ENCODE data around the gene CACNA2D1.

The CACNA2D1 gene

DNA sequence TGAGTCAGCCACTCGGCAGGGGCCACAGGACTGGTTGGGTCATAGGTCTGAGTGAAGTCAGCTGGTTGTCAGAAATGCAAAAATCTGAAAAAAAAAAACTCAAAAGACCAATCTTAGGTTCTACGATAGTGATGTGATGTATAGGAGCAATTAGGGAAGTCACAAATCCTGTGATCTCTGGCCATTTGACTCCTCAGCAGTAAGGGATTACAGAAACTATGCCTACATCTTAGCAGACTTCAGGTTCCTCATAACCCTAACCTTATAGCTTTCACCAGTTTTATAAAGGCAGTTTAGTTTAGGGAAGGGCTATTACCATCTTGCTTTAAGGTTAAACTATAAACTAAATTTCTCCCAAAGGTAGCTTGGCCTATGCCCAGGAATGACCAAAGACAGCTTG is 510.6 kb downstream of the CACNA2D1 start:
- ATAC-seq: no peak

DNA sequence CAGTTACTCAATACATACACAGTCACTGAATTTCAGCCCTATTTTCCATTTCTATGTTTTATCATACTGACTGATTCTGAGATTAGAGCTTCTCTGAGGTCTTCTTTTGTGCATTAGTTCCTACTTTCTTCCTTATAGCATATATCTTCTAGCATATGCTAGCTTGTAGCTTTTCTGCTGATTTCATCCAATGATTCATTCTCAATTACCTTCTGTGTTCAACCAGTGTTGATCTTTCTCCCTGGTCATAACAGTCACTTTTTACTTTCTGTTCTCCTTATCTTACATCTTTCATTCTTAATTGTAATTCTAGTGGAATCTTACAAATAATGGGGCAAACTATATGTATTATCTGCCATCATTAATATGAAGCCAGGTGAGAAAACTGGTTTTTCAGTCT is 514.2 kb downstream of the CACNA2D1 start:
- no peak for ATAC-seq

GRCh38 chr7:81926154-81926553 is 517.4 kb downstream of the CACNA2D1 start:
- no peak for ATAC-seq

- ATAC-seq: no peak
Observed at GRCh38 chr7:81925530-81925929, 518.0 kb downstream of the CACNA2D1 start.

- no peak for ATAC-seq
Observed at GRCh38 chr7:81924494-81924893, 519.1 kb downstream of the CACNA2D1 start.

GRCh38 chr7:81919494-81919893 is 524.1 kb downstream of the CACNA2D1 start:
- ATAC-seq: no peak

DNA sequence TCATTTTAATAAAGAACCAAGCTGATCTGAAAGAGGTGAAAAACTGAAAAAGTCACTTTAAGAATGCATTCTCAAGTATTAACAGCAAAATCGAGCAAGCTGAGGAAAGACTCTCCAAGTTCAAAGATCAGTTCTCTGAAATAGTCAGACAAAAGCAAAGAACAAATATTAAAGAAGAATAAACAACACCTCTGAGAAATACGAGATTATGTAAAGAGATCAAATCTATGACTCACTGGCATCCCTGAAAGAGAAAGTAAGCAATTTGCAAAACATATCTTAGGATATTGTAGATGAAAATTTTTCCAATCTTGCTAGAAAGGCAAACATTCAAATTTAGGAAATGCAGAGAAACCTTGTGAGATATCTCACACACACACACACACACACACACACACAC is 535.4 kb downstream of the CACNA2D1 start:
- ATAC-seq: no peak

DNA sequence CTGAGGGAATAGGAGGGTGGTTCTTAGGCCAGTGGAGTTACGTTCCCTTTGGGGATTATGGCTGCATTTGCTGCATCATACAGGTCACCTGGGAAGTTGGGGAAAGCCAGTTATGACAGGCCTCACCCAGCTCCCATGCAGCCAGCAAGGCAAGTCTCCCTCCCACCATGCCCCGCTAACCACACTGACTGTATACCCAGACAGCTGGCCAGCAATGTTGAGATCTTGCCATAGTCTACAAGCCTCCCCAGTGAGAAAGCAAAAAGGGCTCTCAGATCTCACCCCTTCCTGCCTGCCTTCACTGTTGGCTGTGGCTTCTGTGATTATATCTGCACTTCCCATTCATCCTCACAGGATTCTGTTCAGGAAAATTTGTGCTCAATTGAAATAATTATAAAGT is 540.5 kb downstream of the CACNA2D1 start:
- ATAC-seq: no peak

DNA sequence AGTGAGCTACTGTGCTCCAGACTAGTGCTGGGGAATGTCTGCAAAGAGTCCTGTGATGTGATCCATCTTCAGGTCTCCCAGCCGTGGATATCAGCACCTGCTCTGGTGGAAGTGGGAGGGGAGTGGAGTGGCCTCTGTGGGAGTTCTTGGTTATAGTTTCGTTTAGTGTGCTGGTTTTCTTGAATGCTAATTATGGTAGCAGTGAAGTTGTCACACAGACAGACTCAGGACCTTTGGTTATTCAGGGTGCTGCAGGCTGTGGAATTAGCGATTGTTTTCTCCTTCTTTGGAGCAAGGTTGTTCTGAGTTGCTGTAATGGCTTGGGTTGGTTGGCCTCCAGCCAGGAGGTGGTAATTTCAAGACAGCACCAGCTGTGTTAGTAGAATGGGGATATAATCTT is 541.0 kb downstream of the CACNA2D1 start:
- ATAC-seq: no peak
